ENCODE results near the gene FIGNL2.

DNA sequence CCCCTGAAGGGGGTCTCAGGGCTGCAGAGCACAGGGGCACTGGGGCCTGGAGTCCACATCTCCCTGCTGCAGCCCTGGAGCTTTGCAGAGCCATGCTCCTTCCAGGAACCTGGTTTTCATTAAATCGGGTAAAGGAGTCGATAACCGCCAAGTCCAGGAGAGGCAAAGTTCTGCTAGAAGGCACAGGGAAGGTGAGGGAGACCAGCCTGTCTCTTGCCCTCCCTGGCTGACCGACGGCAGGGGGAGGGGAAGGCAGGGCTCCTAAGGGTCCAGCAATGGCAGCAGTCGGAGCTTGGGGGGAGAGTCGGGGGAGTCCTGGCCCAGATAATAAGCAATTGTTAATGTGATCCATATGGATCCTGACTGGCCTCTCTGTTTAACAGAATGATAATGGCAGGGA is 3.0 kb downstream of the FIGNL2 start:
- no peak for TF ChIP-seq EP300 (IDR thresholded peaks at IDR 0.05; ENCODE audit: low read depth)
- TF ChIP-seq, protein P1, sequence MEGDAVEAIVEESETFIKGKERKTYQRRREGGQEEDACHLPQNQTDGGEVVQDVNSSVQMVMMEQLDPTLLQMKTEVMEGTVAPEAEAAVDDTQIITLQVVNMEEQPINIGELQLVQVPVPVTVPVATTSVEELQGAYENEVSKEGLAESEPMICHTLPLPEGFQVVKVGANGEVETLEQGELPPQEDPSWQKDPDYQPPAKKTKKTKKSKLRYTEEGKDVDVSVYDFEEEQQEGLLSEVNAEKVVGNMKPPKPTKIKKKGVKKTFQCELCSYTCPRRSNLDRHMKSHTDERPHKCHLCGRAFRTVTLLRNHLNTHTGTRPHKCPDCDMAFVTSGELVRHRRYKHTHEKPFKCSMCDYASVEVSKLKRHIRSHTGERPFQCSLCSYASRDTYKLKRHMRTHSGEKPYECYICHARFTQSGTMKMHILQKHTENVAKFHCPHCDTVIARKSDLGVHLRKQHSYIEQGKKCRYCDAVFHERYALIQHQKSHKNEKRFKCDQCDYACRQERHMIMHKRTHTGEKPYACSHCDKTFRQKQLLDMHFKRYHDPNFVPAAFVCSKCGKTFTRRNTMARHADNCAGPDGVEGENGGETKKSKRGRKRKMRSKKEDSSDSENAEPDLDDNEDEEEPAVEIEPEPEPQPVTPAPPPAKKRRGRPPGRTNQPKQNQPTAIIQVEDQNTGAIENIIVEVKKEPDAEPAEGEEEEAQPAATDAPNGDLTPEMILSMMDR (IDR thresholded peaks at IDR 0.05), result no peak
